OCI-LY7 (cell line): ENCODE results near the gene CFAP74. TPM values are rescaled to one million over a fixed set of nuclear protein-coding genes. Genes with fewer than 3 reads are reported as not detected.

Experiments used
- BruUV-seq: library from RNA; stranded (reverse); fragments of 400-500 nt; replicated peaks from 2 replicates; lab custom pipeline; 2021; lab: Mats Ljungman, UMichigan
- CTCF ChIA-PET: fragments of 300-600 bp; sonication (Branson Sonifier 250); formaldehyde crosslinking; loops from one replicate; lab custom pipeline; 2022; ENCODE audit warnings: antibody characterized with exemption; ENCODE audit not compliant: unreplicated experiment; lab: Charles Lee
- POLR2A ChIA-PET: fragments of 300-600 bp; sonication (Branson Sonifier 250); formaldehyde crosslinking; loops from one replicate; lab custom pipeline; 2022; ENCODE audit warnings: antibody characterized with exemption; lab: Charles Lee
- DNase-seq: peaks from one replicate; pipeline ENCODE4 v3.0.0-alpha.2; 2015; ENCODE audit warnings: low spot score
- H2AFZ ChIP-seq: fragments of 200-600 bp; sonication (generic), shearing (Covaris generic); 2 replicates; pipeline ENCODE4 v1.6.1; 2014; ENCODE audit warnings: mild to moderate bottlenecking, antibody characterized with exemption, low read length, moderate library complexity
- H3K27ac ChIP-seq: fragments of 200-600 bp; sonication (generic); 2 replicates; pipeline ENCODE4 v1.5.1; 2014; ENCODE audit warnings: mixed run types, low read depth, mild to moderate bottlenecking, moderate library complexity, low read length, inconsistent platforms; ENCODE audit not compliant: poor library complexity, severe bottlenecking
- H3K36me3 ChIP-seq: fragments of 200-600 bp; sonication (generic); 2 replicates; pipeline ENCODE4 v1.6.1; 2014; ENCODE audit warnings: mild to moderate bottlenecking, antibody characterized with exemption, low read length, moderate library complexity, mixed read lengths; ENCODE audit not compliant: insufficient read depth
- H3K4me1 ChIP-seq: fragments of 200-600 bp; sonication (generic); 2 replicates; pipeline ENCODE4 v1.5.1; 2014; ENCODE audit warnings: mild to moderate bottlenecking, low read length; ENCODE audit not compliant: insufficient read depth, poor library complexity, severe bottlenecking
- H3K4me2 ChIP-seq: fragments of 200-600 bp; sonication (generic); 2 replicates; pipeline ENCODE4 v1.6.1; 2014; ENCODE audit warnings: mild to moderate bottlenecking, low read length
- H3K4me3 ChIP-seq: fragments of 200-600 bp; sonication (generic); 2 replicates; pipeline ENCODE4 v1.5.1; 2014; ENCODE audit warnings: mild to moderate bottlenecking, low read depth, low read length; ENCODE audit not compliant: poor library complexity, severe bottlenecking
- H3K79me2 ChIP-seq: fragments of 200-600 bp; sonication (generic); 2 replicates; pipeline ENCODE4 v1.6.1; 2016; ENCODE audit warnings: low read depth, mild to moderate bottlenecking, low read length, moderate library complexity, mixed read lengths; ENCODE audit not compliant: insufficient read depth
- H3K9me2 ChIP-seq: fragments of 200-600 bp; sonication (generic); 2 replicates; pipeline ENCODE4 v1.6.1; 2016; ENCODE audit warnings: mild to moderate bottlenecking, low read length, mixed read lengths; ENCODE audit not compliant: insufficient read depth
- H3K9me3 ChIP-seq: fragments of 200-600 bp; sonication (generic); 2 replicates; pipeline ENCODE4 v1.6.1; 2014; ENCODE audit warnings: mild to moderate bottlenecking, mixed run types, low read length, mixed read lengths
- H4K20me1 ChIP-seq: fragments of 200-600 bp; sonication (generic); 2 replicates; pipeline ENCODE4 v1.6.1; 2014; ENCODE audit warnings: mild to moderate bottlenecking, antibody characterized with exemption, low read length, moderate library complexity, mixed read lengths; ENCODE audit not compliant: insufficient read depth
- CTCF ChIP-seq: fragments of 200-600 bp; sonication (generic); conservative IDR thresholded peaks from 2 replicates; pipeline ENCODE4 v1.5.1; 2014; ENCODE audit warnings: mild to moderate bottlenecking, antibody characterized with exemption, low read length, moderate library complexity, mixed read lengths
- EZH2phosphoT487 ChIP-seq: fragments of 200-600 bp; sonication (generic); IDR thresholded peaks from 2 replicates; pipeline ENCODE4 v1.6.1; 2018; ENCODE audit warnings: low read depth, borderline replicate concordance, mild to moderate bottlenecking, mixed run types, antibody characterized with exemption, low read length, moderate library complexity, mixed read lengths
- intact Hi-C: fragments of 100-400 bp; cut with micrococcal nuclease; formaldehyde crosslinking; loops from one replicate; pipeline ENCODE4 v1.10.0; 2022; ENCODE audit not compliant: unreplicated experiment
- total RNA-seq, 2 experiments: library from RNA; depleted of rRNA in 1 of 2; stranded (reverse); fragments of >200 nt in 1 of 2; shearing (Covaris generic) in 1 of 2; gene quantifications; 2 replicates each; pipeline ENCODE4 v1.2.3, GENCODE V29; 2014 to 2022

The CFAP74 gene
- total RNA-seq, 2 experiments from 2014 or later: not detected

- Histone ChIP-seq H3K27ac (no peak overlapping the region), H3K36me3 (no peaks in the 10 kb centered on the region), H3K4me3 (no peak overlapping the region), H2AFZ (no peak overlapping the region), H4K20me1 (no peaks in the 10 kb centered on the region; the same call in 1 of the 2 replicates), H3K79me2 (no peaks in the 10 kb centered on the region), H3K4me1 (peaks cover 7% of the 10 kb centered on the region), H3K9me3 (no peaks in the 10 kb centered on the region), H3K9me2 (no peaks in the 10 kb centered on the region), H3K4me2 (no peak overlapping the region)
- no TSS peak for BruUV-seq
- no peak for DNase-seq
- CTCF ChIA-PET: no interaction called here
- intact Hi-C loops: loop anchor here (5.0 kb wide), 1 partner anchor 106 kb away; no protein-coding TSS in a partner anchor
- TF ChIP-seq CTCF (no peak), EZH2phosphoT487 (no peak)
- POLR2A ChIA-PET: no interaction called here
These were observed 44.5 kb upstream of the CFAP74 start for GRCh38 chr1:2047749-2048729.

GRCh38 chr1:2046953-2047748, 43.6 kb upstream of the CFAP74 start:
- no peaks in the 10 kb centered on the region for H3K9me2 ChIP-seq
- DNase-seq: no peak
- no peak overlapping the region for H3K27ac ChIP-seq
- TF ChIP-seq EZH2phosphoT487 (no peak), CTCF (no peak)
- H4K20me1 ChIP-seq: no peaks in the 10 kb centered on the region; the same call in 1 of the 2 replicates
- no peak overlapping the region for H3K4me3 ChIP-seq
- H3K4me1 ChIP-seq: peaks cover 7% of the 10 kb centered on the region
- no peaks in the 10 kb centered on the region for H3K79me2 ChIP-seq
- no peak overlapping the region for H2AFZ ChIP-seq
- H3K9me3 ChIP-seq: no peaks in the 10 kb centered on the region
- CTCF ChIA-PET: no interaction called here
- no peaks in the 10 kb centered on the region for H3K36me3 ChIP-seq
- H3K4me2 ChIP-seq: no peak overlapping the region
- intact Hi-C loops: loop anchor here (1.0 to 5.0 kb wide), 2 partner anchors 87 to 105 kb away; no protein-coding TSS in a partner anchor
- no TSS peak for BruUV-seq
- POLR2A ChIA-PET: no interaction called here
